HEK293 (cell line): Measurements from ENCODE around the gene ARL15.

Source experiments
- CTCF ChIA-PET: fragments of 350-600 bp; formaldehyde crosslinking; extraction: SDS; loops from one replicate; lab custom pipeline; 2021; ENCODE audit warnings: antibody characterized with exemption; lab: Yijun Ruan, JAX
- POLR2A ChIA-PET: fragments of 300-600 bp; formaldehyde crosslinking; extraction: SDS; loops from one replicate; lab custom pipeline; 2020; ENCODE audit warnings: antibody characterized with exemption, inconsistent platforms; lab: Yijun Ruan, JAX
- H3K27ac ChIP-seq: fragments of 200-500 bp; sonication (Bioruptor generic); 2 replicates; pipeline ENCODE4 v1.5.1; 2014; ENCODE audit warnings: low read depth, low read length, control low read depth, inconsistent platforms; ENCODE audit errors: extremely low read depth
- H3K36me3 ChIP-seq, 2 experiments: fragments of 200-500 bp in 1 of 2; sonication (Bioruptor generic) in 1 of 2; 1 replicate in 1 of 2; 2 replicates in 1 of 2; pipeline ENCODE4 v1.5.1; 2014 to 2017; ENCODE audit warnings: inconsistent platforms in 2 of 2, low read length in 2 of 2; ENCODE audit not compliant: control insufficient read depth in 2 of 2, insufficient read depth in 1 of 2
- H3K4me1 ChIP-seq: fragments of 200-500 bp; sonication (Bioruptor generic); 2 replicates; pipeline ENCODE4 v1.5.1; 2014; ENCODE audit warnings: mild to moderate bottlenecking, low read length, inconsistent platforms; ENCODE audit not compliant: control insufficient read depth, insufficient read depth
- H3K4me3 ChIP-seq: 2 replicates; pipeline ENCODE4 v1.5.1; 2011; ENCODE audit warnings: low read depth, mild to moderate bottlenecking, control low read depth, low read length, moderate library complexity
- H3K9me3 ChIP-seq: fragments of 200-500 bp; sonication (Bioruptor generic); 2 replicates; pipeline ENCODE4 v1.5.1; 2014; ENCODE audit warnings: low read depth, low read length, inconsistent platforms; ENCODE audit not compliant: control insufficient read depth, insufficient read depth
- EGR2 ChIP-seq: fragments of 450-650 bp; formaldehyde crosslinking; IDR thresholded peaks from 2 replicates; pipeline ENCODE4 v1.5.1; 2016; ENCODE audit warnings: low read depth, missing biosample characterization, missing genetic modification characterization
- FEZF1 ChIP-seq: fragments of 450-650 bp; formaldehyde crosslinking; IDR thresholded peaks from 2 replicates; pipeline ENCODE4 v1.5.1; 2016; ENCODE audit warnings: missing biosample characterization, missing genetic modification characterization
- ZBTB1 ChIP-seq: fragments of 450-650 bp; formaldehyde crosslinking; IDR thresholded peaks from 2 replicates; pipeline ENCODE4 v1.5.1; 2016; ENCODE audit warnings: missing biosample characterization, missing genetic modification characterization
- ZBTB20 ChIP-seq: fragments of 450-650 bp; formaldehyde crosslinking; IDR thresholded peaks from 2 replicates; pipeline ENCODE4 v1.5.1; 2016; ENCODE audit warnings: missing biosample characterization, missing genetic modification characterization
- ZNF121 ChIP-seq: fragments of 450-650 bp; formaldehyde crosslinking; IDR thresholded peaks from 2 replicates; pipeline ENCODE4 v1.5.1; 2016; ENCODE audit warnings: missing biosample characterization, missing genetic modification characterization
- ZNF140 ChIP-seq: fragments of 450-650 bp; formaldehyde crosslinking; IDR thresholded peaks from 2 replicates; pipeline ENCODE4 v1.5.1; 2016; ENCODE audit warnings: missing biosample characterization, missing genetic modification characterization
- ZNF157 ChIP-seq: fragments of 450-650 bp; formaldehyde crosslinking; IDR thresholded peaks from 2 replicates; pipeline ENCODE4 v1.5.1; 2016; ENCODE audit warnings: missing biosample characterization, missing genetic modification characterization
- ZNF354C ChIP-seq: fragments of 450-650 bp; formaldehyde crosslinking; IDR thresholded peaks from 2 replicates; pipeline ENCODE4 v1.5.1; 2016; ENCODE audit warnings: missing biosample characterization, missing genetic modification characterization, low read depth, borderline replicate concordance
- ZNF555 ChIP-seq: fragments of 450-650 bp; formaldehyde crosslinking; conservative IDR thresholded peaks from 2 replicates; pipeline ENCODE4 v1.5.1; 2017; ENCODE audit warnings: missing biosample characterization, mild to moderate bottlenecking, missing genetic modification characterization, inconsistent platforms
- ZNF600 ChIP-seq: fragments of 450-650 bp; formaldehyde crosslinking; IDR thresholded peaks from 2 replicates; pipeline ENCODE4 v1.5.1; 2016; ENCODE audit warnings: missing biosample characterization, missing genetic modification characterization
- TF ChIP-seq, protein P1 (sequence below): fragments of 450-650 bp; formaldehyde crosslinking; IDR thresholded peaks from 2 replicates; pipeline ENCODE4 v1.5.1; 2017; ENCODE audit warnings: missing biosample characterization, missing genetic modification characterization
- TF ChIP-seq, protein P2 (sequence below): fragments of 450-650 bp; formaldehyde crosslinking; IDR thresholded peaks from 2 replicates; pipeline ENCODE4 v1.5.1; 2016; ENCODE audit warnings: missing biosample characterization, missing genetic modification characterization
- TF ChIP-seq, protein P3 (sequence below): fragments of 450-650 bp; formaldehyde crosslinking; IDR thresholded peaks from 2 replicates; pipeline ENCODE4 v1.5.1; 2016; ENCODE audit warnings: missing biosample characterization, missing genetic modification characterization
- TF ChIP-seq, protein P4 (sequence below): fragments of 450-650 bp; formaldehyde crosslinking; conservative IDR thresholded peaks from 2 replicates; pipeline ENCODE4 v1.5.1; 2016; ENCODE audit warnings: low read depth, missing biosample characterization, missing genetic modification characterization
- TF ChIP-seq, protein P5 (sequence below): fragments of 450-650 bp; formaldehyde crosslinking; IDR thresholded peaks from 2 replicates; pipeline ENCODE4 v1.5.1; 2016; ENCODE audit warnings: missing biosample characterization, missing genetic modification characterization

Gene ARL15

DNA sequence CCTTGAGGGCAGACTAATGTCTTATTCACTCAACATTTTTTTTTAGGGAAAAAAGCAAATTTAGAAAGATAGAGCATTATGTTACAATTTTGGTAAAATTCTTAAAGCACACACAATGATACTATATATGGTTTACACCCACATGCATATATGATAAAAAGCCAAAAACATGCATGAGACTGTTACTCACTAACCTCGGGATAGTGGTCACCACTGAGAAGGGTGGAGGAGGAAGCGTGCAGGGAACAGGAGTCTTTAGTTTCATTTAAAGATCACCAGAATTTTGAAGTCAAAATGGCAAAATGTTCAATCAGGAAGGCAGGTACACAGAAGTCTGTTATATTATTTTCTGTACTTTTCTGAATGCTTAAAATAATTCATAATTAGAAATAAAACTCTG is 9.2 kb downstream of the ARL15 start:
- POLR2A ChIA-PET = interaction anchor here (1.5 to 1.7 kb wide), 2 partner anchors 9 to 10 kb away, joined by 5 to 19 read pairs; partner anchors contain the start of gene ARL15
- CTCF ChIA-PET = interaction anchor here (0.6 to 1.4 kb wide), 4 partner anchors 118 to 1263 kb away, joined by 3 to 4 read pairs (median 3); no protein-coding TSS in a partner anchor
- Histone ChIP-seq H3K4me1 (peaks cover 16% of the 10 kb centered on the region), H3K9me3 (no peaks in the 10 kb centered on the region), H3K4me3 (no peak overlapping the region), H3K27ac (no peak overlapping the region), H3K36me3 (no peaks in the 10 kb centered on the region)
- TF ChIP-seq ZNF157 (no peak), ZNF354C (tag by site-specific recombination) (no peak), EGR2 (no peak), ZNF600 (tag by site-specific recombination) (no peak), ZBTB20 (no peak), FEZF1 (tag by site-specific recombination) (no peak)
- TF ChIP-seq, protein P1, sequence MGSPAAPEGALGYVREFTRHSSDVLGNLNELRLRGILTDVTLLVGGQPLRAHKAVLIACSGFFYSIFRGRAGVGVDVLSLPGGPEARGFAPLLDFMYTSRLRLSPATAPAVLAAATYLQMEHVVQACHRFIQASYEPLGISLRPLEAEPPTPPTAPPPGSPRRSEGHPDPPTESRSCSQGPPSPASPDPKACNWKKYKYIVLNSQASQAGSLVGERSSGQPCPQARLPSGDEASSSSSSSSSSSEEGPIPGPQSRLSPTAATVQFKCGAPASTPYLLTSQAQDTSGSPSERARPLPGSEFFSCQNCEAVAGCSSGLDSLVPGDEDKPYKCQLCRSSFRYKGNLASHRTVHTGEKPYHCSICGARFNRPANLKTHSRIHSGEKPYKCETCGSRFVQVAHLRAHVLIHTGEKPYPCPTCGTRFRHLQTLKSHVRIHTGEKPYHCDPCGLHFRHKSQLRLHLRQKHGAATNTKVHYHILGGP (tag by site-specific recombination) = no peak
- TF ChIP-seq, protein P2, sequence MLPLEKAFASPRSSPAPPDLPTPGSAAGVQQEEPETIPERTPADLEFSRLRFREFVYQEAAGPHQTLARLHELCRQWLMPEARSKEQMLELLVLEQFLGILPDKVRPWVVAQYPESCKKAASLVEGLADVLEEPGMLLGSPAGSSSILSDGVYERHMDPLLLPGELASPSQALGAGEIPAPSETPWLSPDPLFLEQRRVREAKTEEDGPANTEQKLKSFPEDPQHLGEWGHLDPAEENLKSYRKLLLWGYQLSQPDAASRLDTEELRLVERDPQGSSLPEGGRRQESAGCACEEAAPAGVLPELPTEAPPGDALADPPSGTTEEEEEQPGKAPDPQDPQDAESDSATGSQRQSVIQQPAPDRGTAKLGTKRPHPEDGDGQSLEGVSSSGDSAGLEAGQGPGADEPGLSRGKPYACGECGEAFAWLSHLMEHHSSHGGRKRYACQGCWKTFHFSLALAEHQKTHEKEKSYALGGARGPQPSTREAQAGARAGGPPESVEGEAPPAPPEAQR (tag by site-specific recombination) = no peak
- TF ChIP-seq, protein P3, sequence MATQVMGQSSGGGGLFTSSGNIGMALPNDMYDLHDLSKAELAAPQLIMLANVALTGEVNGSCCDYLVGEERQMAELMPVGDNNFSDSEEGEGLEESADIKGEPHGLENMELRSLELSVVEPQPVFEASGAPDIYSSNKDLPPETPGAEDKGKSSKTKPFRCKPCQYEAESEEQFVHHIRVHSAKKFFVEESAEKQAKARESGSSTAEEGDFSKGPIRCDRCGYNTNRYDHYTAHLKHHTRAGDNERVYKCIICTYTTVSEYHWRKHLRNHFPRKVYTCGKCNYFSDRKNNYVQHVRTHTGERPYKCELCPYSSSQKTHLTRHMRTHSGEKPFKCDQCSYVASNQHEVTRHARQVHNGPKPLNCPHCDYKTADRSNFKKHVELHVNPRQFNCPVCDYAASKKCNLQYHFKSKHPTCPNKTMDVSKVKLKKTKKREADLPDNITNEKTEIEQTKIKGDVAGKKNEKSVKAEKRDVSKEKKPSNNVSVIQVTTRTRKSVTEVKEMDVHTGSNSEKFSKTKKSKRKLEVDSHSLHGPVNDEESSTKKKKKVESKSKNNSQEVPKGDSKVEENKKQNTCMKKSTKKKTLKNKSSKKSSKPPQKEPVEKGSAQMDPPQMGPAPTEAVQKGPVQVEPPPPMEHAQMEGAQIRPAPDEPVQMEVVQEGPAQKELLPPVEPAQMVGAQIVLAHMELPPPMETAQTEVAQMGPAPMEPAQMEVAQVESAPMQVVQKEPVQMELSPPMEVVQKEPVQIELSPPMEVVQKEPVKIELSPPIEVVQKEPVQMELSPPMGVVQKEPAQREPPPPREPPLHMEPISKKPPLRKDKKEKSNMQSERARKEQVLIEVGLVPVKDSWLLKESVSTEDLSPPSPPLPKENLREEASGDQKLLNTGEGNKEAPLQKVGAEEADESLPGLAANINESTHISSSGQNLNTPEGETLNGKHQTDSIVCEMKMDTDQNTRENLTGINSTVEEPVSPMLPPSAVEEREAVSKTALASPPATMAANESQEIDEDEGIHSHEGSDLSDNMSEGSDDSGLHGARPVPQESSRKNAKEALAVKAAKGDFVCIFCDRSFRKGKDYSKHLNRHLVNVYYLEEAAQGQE (tag by site-specific recombination) = no peak
- TF ChIP-seq, protein P4, sequence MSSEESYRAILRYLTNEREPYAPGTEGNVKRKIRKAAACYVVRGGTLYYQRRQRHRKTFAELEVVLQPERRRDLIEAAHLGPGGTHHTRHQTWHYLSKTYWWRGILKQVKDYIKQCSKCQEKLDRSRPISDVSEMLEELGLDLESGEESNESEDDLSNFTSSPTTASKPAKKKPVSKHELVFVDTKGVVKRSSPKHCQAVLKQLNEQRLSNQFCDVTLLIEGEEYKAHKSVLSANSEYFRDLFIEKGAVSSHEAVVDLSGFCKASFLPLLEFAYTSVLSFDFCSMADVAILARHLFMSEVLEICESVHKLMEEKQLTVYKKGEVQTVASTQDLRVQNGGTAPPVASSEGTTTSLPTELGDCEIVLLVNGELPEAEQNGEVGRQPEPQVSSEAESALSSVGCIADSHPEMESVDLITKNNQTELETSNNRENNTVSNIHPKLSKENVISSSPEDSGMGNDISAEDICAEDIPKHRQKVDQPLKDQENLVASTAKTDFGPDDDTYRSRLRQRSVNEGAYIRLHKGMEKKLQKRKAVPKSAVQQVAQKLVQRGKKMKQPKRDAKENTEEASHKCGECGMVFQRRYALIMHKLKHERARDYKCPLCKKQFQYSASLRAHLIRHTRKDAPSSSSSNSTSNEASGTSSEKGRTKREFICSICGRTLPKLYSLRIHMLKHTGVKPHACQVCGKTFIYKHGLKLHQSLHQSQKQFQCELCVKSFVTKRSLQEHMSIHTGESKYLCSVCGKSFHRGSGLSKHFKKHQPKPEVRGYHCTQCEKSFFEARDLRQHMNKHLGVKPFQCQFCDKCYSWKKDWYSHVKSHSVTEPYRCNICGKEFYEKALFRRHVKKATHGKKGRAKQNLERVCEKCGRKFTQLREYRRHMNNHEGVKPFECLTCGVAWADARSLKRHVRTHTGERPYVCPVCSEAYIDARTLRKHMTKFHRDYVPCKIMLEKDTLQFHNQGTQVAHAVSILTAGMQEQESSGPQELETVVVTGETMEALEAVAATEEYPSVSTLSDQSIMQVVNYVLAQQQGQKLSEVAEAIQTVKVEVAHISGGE (tag by site-specific recombination) = no peak
- TF ChIP-seq, protein P5, sequence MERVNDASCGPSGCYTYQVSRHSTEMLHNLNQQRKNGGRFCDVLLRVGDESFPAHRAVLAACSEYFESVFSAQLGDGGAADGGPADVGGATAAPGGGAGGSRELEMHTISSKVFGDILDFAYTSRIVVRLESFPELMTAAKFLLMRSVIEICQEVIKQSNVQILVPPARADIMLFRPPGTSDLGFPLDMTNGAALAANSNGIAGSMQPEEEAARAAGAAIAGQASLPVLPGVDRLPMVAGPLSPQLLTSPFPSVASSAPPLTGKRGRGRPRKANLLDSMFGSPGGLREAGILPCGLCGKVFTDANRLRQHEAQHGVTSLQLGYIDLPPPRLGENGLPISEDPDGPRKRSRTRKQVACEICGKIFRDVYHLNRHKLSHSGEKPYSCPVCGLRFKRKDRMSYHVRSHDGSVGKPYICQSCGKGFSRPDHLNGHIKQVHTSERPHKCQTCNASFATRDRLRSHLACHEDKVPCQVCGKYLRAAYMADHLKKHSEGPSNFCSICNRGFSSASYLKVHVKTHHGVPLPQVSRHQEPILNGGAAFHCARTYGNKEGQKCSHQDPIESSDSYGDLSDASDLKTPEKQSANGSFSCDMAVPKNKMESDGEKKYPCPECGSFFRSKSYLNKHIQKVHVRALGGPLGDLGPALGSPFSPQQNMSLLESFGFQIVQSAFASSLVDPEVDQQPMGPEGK (tag by site-specific recombination) = no peak

DNA sequence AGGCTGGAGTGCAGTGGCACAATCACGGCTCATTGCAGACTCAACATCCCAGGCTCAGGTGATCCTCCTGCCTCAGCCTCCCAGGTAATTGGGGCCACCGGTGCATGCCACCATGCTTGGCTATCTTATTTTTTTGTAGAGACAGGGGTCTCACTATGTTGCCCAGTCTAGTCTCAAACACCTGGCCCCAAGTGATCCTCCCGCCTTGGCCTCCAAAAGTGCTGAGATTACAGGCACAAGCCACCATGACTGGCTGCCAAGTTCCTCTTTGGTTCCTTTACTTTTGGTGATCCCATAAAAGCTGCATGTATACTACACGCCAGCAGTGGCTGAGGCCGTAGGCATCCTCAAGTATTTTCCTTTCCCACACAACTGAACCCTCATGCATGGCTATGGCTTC is 11.4 kb downstream of the ARL15 start:
- no peaks in the 10 kb centered on the region for H3K9me3 ChIP-seq
- no peak overlapping the region for H3K4me3 ChIP-seq
- H3K4me1 ChIP-seq = peaks cover 20% of the 10 kb centered on the region
- CTCF ChIA-PET = no interaction called here
- no peak overlapping the region for H3K27ac ChIP-seq
- POLR2A ChIA-PET = interaction anchor here (0.6 to 2.2 kb wide), 2 partner anchors 12 to 89 kb away, joined by 3 to 8 read pairs; partner anchors contain the start of gene ARL15
- no peak for TF ChIP-seq ZNF555 (tag by site-specific recombination)
- TF ChIP-seq ZNF140 (tag by site-specific recombination) = no peak
- TF ChIP-seq ZBTB1 (tag by site-specific recombination) = no peak
- peak; percentile 80; the same call in 1 of the 2 replicates for TF ChIP-seq ZNF121 (tag by site-specific recombination)
- H3K36me3 ChIP-seq = no peaks in the 10 kb centered on the region
